Islet of Langerhans (tissue), 1 donor: ENCODE data around the gene PRKAG2.
"Not testable (repeated sequence)": the region's sequence is repeated elsewhere in the genome, so short reads cannot be mapped to it uniquely, and the experiment has no call there.

Experiments used
- FAIRE-seq: peaks from one replicate; lab custom pipeline; 2011; peaks lifted over from hg19 to GRCh38; lab: Jason Lieb, UNC

Gene PRKAG2

DNA sequence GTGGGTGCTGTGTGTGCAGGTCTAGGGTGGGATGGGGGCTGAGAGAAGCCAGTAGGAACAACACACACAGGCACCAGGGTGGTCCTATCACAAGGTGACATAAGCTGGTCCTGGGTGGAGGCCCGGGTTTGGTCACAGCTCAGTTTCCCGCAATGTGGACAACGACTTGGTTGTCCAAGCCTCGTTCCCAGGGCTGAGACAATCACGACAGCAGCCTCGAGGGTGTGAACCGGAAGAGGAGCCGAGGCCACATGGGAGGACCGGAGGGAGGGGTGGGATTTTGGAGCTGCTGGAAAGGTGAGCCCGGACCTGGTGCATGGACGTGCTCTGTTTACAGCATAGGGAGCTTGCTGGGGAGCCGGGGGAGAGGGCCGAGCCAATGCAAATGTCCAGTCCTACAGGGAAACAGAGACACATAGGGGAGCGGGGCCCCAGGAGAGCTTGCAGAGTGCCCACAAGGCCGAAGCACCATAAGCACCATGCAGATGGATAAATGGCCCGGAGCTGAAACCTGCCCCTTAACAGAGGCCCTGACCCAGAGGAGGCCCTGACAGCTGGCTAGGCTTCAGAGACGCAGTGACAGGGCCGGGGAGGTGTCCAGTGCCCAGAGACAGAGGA lies 92.8 kb downstream of the PRKAG2 start:
- FAIRE-seq, result no peak

GRCh38 chr7:151782598-151783448 lies 94.1 kb downstream of the PRKAG2 start:
- FAIRE-seq, result no peak

DNA sequence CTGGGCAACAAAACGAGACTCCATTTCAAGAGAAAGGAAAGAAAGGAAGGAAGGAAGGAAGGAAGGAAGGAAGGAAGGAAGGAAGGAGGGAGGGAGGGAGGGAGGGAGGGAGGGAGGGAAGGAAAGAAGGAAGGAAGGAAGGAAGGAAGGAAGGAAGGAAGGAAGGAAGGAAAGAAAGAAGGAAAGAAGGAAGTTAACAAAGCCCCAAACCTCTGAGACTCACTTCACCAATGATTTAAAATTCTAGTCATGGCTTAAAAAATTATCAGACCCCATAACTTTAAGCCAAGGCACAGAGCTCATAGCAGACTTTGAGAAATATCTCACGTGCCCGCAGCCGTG lies 94.7 kb downstream of the PRKAG2 start:
- not testable (repeated sequence) for FAIRE-seq

- FAIRE-seq, result no peak
Observed at GRCh38 chr7:151781161-151781845, 95.6 kb downstream of the PRKAG2 start.

DNA sequence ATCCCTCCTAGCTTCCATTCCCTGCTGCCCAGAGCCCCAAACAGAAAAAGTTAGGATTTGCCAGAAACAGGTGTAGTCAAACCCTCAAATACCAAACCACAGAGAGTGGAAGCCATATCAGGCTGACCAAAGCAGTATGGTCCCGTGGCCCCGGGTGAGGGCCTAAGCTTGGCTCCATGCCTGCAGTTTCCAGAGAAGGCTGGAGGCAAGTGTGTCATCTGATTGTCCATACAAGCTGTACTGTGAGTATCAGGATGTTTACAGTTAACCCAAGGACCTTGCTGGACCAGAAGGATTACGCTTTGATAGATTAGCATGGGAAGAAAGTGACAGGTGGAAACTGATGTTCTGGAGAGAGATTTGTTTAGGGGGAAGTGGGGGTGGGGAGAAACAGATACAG lies 96.3 kb downstream of the PRKAG2 start:
- no peak for FAIRE-seq

DNA sequence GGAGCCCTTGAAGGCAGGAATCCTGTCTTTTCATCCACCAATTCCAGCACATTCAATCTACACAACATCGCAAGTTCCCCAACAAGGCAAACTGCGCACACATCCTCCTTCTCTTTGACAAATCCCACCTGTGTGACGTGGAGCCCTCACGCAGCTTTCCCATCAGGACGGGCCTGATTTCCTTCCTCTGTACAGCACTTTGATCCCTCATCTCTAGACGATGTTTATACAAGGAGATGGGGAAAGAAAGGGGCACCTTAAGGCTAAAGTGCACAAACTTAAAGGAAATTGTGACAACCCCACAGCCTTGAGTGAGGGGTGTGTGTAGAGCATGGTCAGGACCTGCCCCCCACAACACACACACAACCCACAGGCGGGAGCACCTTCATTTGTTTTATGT lies 97.2 kb downstream of the PRKAG2 start:
- no peak for FAIRE-seq

- FAIRE-seq, result no peak
Observed at GRCh38 chr7:151779255-151779654, 97.7 kb downstream of the PRKAG2 start.

DNA sequence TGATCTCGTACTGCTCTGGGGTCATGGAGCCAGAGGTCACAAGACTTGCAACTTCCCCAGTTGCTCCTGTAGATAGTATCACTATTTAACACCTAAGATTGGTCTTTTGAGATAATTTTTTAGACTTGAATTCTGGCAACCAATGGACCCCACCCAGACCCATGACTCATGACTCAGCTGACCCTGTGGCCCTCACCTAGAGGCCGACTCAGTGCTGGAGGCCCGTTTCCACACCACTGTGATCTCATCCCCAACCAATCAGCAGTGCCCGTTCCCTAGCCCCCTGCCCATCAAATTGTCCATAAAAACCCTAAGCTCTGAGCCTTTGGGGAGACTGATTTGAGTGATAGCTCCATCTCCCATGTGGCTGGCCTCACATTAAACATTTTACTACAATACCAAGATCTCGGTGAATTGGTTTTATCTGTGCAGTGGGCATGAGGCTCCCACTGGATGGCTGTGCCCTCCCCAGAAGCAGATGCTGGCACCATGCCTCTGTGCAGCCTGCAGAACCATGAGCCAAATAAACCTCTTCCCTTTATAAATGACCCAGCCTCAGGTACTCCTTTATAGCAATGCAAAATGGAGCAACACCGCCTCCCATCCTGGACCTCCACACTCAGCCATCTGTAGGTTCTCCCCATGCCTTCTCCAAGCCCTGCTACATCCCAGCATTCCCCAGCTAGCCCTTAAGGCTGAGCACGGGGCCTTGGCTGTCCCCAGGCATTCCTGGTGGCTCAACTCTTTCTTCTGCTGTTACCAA lies 98.8 kb downstream of the PRKAG2 start:
- no peak for FAIRE-seq

DNA sequence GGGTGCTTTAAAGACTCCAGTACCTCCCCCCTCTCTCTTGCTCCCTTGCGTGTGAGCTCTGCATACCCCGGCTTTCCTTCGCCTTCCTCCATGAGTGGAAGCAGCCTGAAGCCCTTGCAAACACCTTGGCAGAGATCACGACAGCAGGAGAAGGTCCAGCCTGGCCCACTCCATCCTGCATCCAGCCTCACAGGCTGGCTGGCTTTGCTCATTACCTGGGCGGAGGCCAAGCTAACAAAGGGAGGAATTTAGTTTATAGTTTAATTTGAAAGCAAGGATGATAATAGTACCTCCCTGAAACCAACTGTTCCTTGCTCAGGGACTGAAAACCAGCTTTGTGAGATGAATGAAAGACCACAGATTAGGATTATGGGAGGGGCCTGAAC lies 99.4 kb downstream of the PRKAG2 start:
- FAIRE-seq, result no peak

DNA sequence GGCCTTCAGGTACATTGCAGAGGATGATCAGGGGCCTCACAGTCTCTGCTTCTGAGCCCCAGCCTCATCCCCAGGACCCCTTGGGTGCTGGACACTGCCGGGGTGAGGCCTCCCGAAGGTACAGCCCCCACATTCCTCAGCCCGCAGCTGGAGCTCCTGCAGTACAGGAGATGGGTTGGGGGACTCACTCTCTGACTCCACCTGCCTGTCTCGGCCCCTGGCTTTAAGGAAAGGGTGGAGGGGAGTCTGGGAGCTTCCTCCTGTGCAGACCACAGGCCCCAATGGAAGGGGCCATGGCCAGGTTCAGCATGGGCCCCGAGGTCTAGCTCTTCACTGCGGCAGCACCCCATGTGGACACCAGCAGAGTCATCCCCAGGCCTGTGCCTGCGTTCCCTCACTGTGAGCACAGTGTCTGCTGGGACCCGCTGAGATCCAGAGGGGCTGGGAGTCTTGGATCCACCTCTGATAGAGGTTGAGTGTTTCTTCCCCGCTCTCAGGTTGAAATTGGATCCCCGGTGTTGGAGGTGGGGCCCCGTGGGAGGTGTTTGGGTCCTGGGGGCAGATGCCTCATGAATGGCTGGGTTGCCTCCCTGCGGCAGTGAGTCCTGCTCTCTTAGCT lies 99.9 kb downstream of the PRKAG2 start:
- no peak for FAIRE-seq

GRCh38 chr7:151776446-151776845 lies 100.5 kb downstream of the PRKAG2 start:
- FAIRE-seq, result no peak

DNA sequence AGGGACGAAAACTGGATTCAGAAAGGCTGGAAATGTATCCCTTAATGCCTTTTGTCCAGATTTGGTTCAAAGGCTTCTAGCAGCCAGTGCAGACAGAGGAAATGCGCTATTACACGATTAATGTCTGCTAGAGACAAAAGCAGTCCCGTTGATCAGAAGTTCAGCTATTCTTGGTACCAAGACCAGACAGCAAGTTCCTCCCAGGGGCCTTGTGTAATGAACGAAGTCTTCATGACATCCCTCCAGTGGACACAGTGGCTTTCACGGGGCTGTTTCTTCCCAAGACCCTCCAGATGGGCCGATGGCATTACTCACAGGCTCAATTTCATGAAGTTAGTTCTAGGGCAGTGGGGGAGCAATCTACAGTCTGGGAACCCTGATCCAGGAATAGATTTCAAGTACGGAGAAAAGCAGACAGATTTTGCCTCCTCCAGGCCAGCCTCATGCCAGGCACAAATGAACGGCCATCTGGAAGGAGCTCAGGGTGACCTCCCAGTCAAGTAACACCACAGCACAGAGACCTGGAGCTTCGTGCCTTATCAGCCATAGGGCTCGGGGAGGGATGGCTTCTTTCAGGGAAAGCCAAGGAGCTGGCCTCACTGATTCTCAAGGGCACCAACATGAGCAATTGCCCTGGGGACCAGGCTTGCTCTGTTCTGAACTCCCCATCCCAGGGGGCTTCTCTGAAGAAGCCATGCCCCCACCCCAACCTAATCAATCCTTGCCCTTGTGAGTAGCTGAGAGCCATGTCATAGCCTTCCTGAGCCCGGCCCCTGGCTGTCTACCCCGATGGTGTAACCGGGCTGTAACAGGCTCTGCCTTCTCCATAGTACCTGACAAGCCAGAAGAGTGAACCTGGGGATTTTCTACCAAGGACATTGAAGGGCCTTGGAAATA lies 101.1 kb downstream of the PRKAG2 start:
- FAIRE-seq, result no peak

- no peak for FAIRE-seq
Observed at GRCh38 chr7:151774951-151775350, 102.0 kb downstream of the PRKAG2 start.

GRCh38 chr7:151773797-151774196 lies 103.1 kb downstream of the PRKAG2 start:
- no peak for FAIRE-seq

DNA sequence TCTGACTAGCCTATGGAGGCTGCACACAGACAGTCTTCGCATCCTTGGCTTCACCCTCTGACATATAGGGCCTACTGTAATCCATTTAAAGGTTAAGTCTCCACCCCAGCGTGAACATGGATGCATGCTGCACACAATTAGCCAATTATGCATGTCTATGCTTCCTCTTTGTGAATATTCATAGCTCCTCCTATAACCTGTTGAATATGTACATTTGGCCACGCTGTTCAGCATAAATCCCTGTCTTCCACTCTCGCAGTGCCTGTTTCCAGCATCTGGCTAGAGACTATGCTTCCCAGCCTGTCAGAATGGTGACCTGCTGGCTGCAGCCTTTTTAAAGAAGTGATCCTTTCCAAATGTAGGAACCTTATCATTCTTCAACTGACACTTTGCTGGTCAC lies 106.7 kb downstream of the PRKAG2 start:
- no peak for FAIRE-seq

DNA sequence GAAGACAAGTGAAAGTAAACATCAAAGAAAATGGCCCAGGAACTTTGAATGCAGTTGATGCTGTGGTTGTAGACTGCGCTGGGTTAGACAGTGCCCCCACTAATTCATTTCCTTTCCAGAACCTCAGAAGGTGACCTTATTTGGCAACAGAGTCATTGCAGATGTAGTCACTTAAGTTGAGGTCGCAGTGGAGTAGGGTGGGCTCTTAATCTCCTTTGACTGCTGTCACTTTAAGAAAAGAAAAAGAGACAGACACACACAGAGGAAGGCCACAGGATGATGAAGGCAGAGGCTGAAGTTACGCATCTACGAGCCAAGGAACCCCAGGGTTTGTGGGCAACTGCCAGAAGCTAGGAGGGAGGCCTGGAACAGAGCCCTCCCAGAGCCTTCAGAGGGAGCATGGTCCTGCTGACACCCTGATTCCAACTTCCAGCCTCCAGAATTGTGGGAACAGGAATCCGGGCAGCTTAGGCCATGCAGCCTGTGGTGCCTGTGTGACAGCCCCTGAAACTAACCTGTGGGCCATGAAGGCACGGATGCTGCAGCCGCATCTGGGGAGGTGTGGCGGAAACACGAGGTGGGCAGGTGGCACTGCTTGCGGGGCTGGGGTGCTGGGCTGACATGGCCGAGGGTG lies 107.6 kb downstream of the PRKAG2 start:
- no peak for FAIRE-seq

GRCh38 chr7:151768805-151769187 lies 108.1 kb downstream of the PRKAG2 start:
- no peak for FAIRE-seq

- no peak for FAIRE-seq
Observed at GRCh38 chr7:151767557-151767956, 109.4 kb downstream of the PRKAG2 start.

DNA sequence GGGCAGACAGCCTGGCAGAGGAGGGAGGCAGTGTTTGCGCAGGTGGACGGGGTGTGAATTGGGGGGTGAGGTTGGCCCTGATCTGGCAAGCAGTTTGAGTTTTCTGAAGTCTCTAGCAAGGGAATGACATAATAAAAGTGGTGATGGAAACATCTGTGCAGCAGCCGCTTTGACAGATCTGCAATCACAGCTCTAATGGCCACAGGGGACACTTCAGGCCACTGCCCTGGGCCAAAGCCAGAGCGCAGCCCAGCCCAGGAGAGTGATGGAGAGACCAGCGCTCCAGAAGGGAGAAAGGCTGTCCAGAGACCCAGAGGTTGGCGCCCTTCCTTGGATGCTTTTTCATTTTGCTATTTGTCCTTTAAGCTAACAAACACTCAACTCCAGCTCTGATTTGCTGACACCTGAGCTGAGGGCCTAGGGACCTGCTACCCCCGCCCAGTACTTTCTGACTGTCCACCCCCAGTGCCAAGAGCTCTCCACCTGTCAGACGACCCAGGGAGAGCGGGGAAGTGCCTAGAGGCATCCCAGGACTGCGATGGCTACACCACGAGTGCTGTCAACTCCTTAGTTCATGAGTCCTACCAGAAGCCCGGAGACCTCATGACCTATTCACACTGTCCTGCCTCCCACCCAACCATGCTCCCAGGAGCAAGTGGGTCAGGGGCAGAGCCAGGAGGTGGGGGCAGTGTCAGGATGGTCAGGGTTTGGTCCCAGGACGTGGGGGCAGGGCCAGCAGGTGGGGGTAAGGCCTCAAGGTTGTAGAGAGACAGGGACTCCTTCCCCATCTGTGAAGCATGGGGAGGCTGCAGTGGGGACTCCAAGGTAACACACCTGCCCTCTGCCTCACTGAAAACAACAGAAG lies 112.6 kb downstream of the PRKAG2 start:
- FAIRE-seq, result no peak
